Psoas muscle (tissue), 8 donors: Measurements from ENCODE around the gene CDKN1C. TPM values are rescaled to one million over a fixed set of nuclear protein-coding genes. Genes with fewer than 3 reads are reported as not detected.

Experiments
- ATAC-seq, 4 donors: fragments of 200-7000 bp; cut with Tn5 transposase; one replicate each; pipeline ENCODE4 v1.9.1; 2020; ENCODE audit warnings: moderate library complexity in 3 of 4, mild to moderate bottlenecking in 2 of 4
- DNase-seq, 2 donors: peaks; one replicate each; pipeline ENCODE4 v3.0.0-alpha.2; 2020
- H3K27ac ChIP-seq: fragments of 200-600 bp; one replicate; pipeline ENCODE4 v1.8.0; 2022
- H3K27me3 ChIP-seq, 3 donors: fragments of 200-600 bp in 1 of 3; one replicate each; pipeline versions ENCODE4 v1.6.1 to v1.8.0; 2013 to 2022; ENCODE audit warnings: low read length in 2 of 3, mild to moderate bottlenecking in 2 of 3, moderate library complexity in 1 of 3; ENCODE audit not compliant: insufficient read depth in 3 of 3
- H3K36me3 ChIP-seq, 2 donors: fragments of 200-600 bp in 1 of 2; one replicate each; pipeline versions ENCODE4 v1.6.1 to v1.8.0; 2013 to 2022; ENCODE audit warnings: low read depth in 1 of 2, mild to moderate bottlenecking in 1 of 2, moderate library complexity in 1 of 2; ENCODE audit not compliant: insufficient read depth in 1 of 2
- H3K4me1 ChIP-seq: fragments of 200-600 bp; one replicate; pipeline ENCODE4 v1.8.0; 2022
- H3K4me3 ChIP-seq: fragments of 200-600 bp; one replicate; pipeline ENCODE4 v1.8.0; 2022; ENCODE audit warnings: mild to moderate bottlenecking
- H3K9me3 ChIP-seq: fragments of 200-600 bp; one replicate; pipeline ENCODE4 v1.8.0; 2022
- CTCF ChIP-seq: fragments of 200-600 bp; IDR thresholded peaks from one replicate; pipeline ENCODE4 v1.8.0; 2022; ENCODE audit warnings: antibody characterized with exemption
- WGBS, 3 donors: extraction: QIAGEN DNeasy Blood & Tissue Kit; methylation state at CpG; one replicate each; pipeline versions ENCODE4 v1.1.6 to v1.1.7; 2013; 5-methylcytosine and 5-hydroxymethylcytosine counted together
- intact Hi-C, 2 donors: fragments of 100-400 bp; cut with DNase I; formaldehyde crosslinking; loops; one replicate each; pipeline versions ENCODE4 v1.11.0 to v1.14.2; 2022
- polyA plus RNA-seq, 3 donors: library from polyadenylated mRNA; stranded (reverse); fragments of 200-250 nt; gene quantifications; one replicate each; pipeline ENCODE4 v1.2.3, GENCODE V29; 2013
- total RNA-seq, 4 donors: library from RNA; stranded (reverse); fragmentation: NEBNext Ultra II Directional in 2 of 4; extraction: Animal tissue kit (Norgen Biotek cat#: 25700) in 2 of 4; gene quantifications; one replicate each; pipeline versions ENCODE4 v1.2.1 to v1.2.4, GENCODE V29; 2021 to 2023
- donor health status: healthy with polysubstance abuse.
- donor health status: DM: no; HTN: no; CAD: no; lungs with moderate emphysema.
- donor health status: Bipolar disorder and iron deficiency.
- donor health status: healthy.
- donor health status: DM: yes; HTN: yes; CAD: no.
- donor health status: DM: no; HTN: no; CAD: no.
- donor health status: DM: no; HTN: no; CAD: no.
- donor health status: DM: yes; HTN: yes; CAD: no.

The CDKN1C gene
- total and polyA plus RNA-seq, 7 donors, result 14.3 to 49.4 (median 29.9) TPM

- no peaks in the 10 kb centered on the region for H3K9me3 ChIP-seq
- DNase-seq, result peak; percentile 18 to 47
- H3K4me1 ChIP-seq, result peaks cover 11% of the 10 kb centered on the region
- peaks cover 0 to 61% (median 26%) of the 10 kb centered on the region in 3 donors for H3K27me3 ChIP-seq
- WGBS, 3 donors, result 45 to 51% (median 47%) methylated on average over 25 of the region's 25 CpGs
- no peak for TF ChIP-seq CTCF
- no peaks in the 10 kb centered on the region for H3K36me3 ChIP-seq
- ATAC-seq, result no peak
- intact Hi-C loops, result no loop called here
- H3K27ac ChIP-seq, result no peak overlapping the region
- H3K4me3 ChIP-seq, result peak overlapping the region; percentile 65
Observed at GRCh38 chr11:2927851-2928604, 42.5 kb upstream of the CDKN1C start.

- WGBS, 3 donors, result 88 to 95% (median 90%) methylated on average over 12 of the region's 12 CpGs
- Histone ChIP-seq H3K27ac (no peak overlapping the region), H3K4me3 (no peak overlapping the region), H3K36me3 (no peaks in the 10 kb centered on the region), H3K9me3 (no peaks in the 10 kb centered on the region), H3K4me1 (peaks cover 11% of the 10 kb centered on the region), H3K27me3 (peaks cover 0 to 61% (median 26%) of the 10 kb centered on the region in 3 donors)
- DNase-seq, result peak; percentile 13 to 35
- no peak for TF ChIP-seq CTCF
- ATAC-seq, result no peak
- intact Hi-C loops, result no loop called here
Observed at GRCh38 chr11:2927121-2927800, 41.7 kb upstream of the CDKN1C start.

GRCh38 chr11:2926611-2927051, 41.1 kb upstream of the CDKN1C start:
- Histone ChIP-seq H3K27me3 (peaks cover 0 to 58% (median 22%) of the 10 kb centered on the region in 3 donors), H3K4me1 (peaks cover 11% of the 10 kb centered on the region), H3K9me3 (no peaks in the 10 kb centered on the region), H3K36me3 (no peaks in the 10 kb centered on the region), H3K4me3 (no peak overlapping the region), H3K27ac (no peak overlapping the region)
- WGBS, 3 donors, result 82 to 88% (median 83%) methylated on average over 11 of the region's 11 CpGs
- no peak for TF ChIP-seq CTCF
- ATAC-seq, result no peak
- intact Hi-C loops, result no loop called here
- DNase-seq, result peak; percentile 12 to 25

- no peak for TF ChIP-seq CTCF
- Histone ChIP-seq H3K9me3 (no peaks in the 10 kb centered on the region), H3K4me1 (peaks cover 10% of the 10 kb centered on the region), H3K36me3 (no peaks in the 10 kb centered on the region), H3K27ac (no peak overlapping the region), H3K27me3 (peaks cover 0 to 42% (median 14%) of the 10 kb centered on the region in 3 donors), H3K4me3 (no peak overlapping the region)
- intact Hi-C loops, result no loop called here
- 92 to 93% (median 92%) methylated on average over 23 to 30 of the region's 30 CpGs for WGBS, 3 donors
- ATAC-seq (no peak), DNase-seq (peak in 1 of 2 donors; percentile 46)
Observed at GRCh38 chr11:2924821-2925675, 39.5 kb upstream of the CDKN1C start.
